ENCODE data around the gene VAV3.

Gene VAV3

GRCh38 chr1:107838056-107838455, 126.9 kb downstream of the VAV3 start:
- H3K27ac ChIP-seq, result no peak overlapping the region

GRCh38 chr1:107835151-107835670, 129.8 kb downstream of the VAV3 start:
- H3K27ac ChIP-seq, result no peak overlapping the region

More at GRCh38 chr1:107838056-107838455, 126.9 kb downstream of the VAV3 start:
- TF ChIP-seq CTCF (conservative IDR thresholded peaks at IDR 0.05), result no peak

GRCh38 chr1:107833061-107833460, 131.9 kb downstream of the VAV3 start:
- no peak for TF ChIP-seq CTCF (conservative IDR thresholded peaks at IDR 0.05)

More at GRCh38 chr1:107835151-107835670, 129.8 kb downstream of the VAV3 start:
- no peak for TF ChIP-seq CTCF (conservative IDR thresholded peaks at IDR 0.05)

GRCh38 chr1:107831921-107832320, 133.1 kb downstream of the VAV3 start:
- no peak overlapping the region for H3K27ac ChIP-seq
- no peak for TF ChIP-seq CTCF (conservative IDR thresholded peaks at IDR 0.05)

More at GRCh38 chr1:107833061-107833460, 131.9 kb downstream of the VAV3 start:
- H3K27ac ChIP-seq, result no peak overlapping the region

- no peak for TF ChIP-seq CTCF (conservative IDR thresholded peaks at IDR 0.05)
- no peak overlapping the region for H3K27ac ChIP-seq
Observed at GRCh38 chr1:107830526-107830925, 134.5 kb downstream of the VAV3 start.

GRCh38 chr1:107830075-107830474, 134.9 kb downstream of the VAV3 start:
- no peak overlapping the region for H3K27ac ChIP-seq
- TF ChIP-seq CTCF (conservative IDR thresholded peaks at IDR 0.05), result no peak

GRCh38 chr1:107829036-107829770, 135.8 kb downstream of the VAV3 start:
- no peak overlapping the region for H3K27ac ChIP-seq
- TF ChIP-seq CTCF (conservative IDR thresholded peaks at IDR 0.05), result no peak
